K562 (cell line): Measurements from ENCODE around the gene HTR4. TPM values are rescaled to one million over a fixed set of nuclear protein-coding genes. Genes with fewer than 3 reads are reported as not detected.
A peak's percentile ranks its signal among the peaks of the same experiment; 100 is the strongest.

Experiments used
- C11orf30 ChIP-seq: fragments of 450-650 bp; IDR thresholded peaks from 2 replicates; pipeline ENCODE4 v1.6.1; 2016; ENCODE audit warnings: low read depth, mild to moderate bottlenecking
- ERF ChIP-seq: fragments of 450-650 bp; formaldehyde crosslinking; IDR thresholded peaks from 2 replicates; pipeline ENCODE4 v1.4.0; 2020; ENCODE audit warnings: mild to moderate bottlenecking, mixed read lengths
- MAFK ChIP-seq: IDR thresholded peaks from 2 replicates; pipeline ENCODE4 v1.6.1; 2011; ENCODE audit warnings: low read length, improper control_type of control experiment
- ZNF561 ChIP-seq: fragments of 450-650 bp; formaldehyde crosslinking; conservative IDR thresholded peaks from 2 replicates; pipeline ENCODE4 v1.4.0; 2020; ENCODE audit warnings: mild to moderate bottlenecking, moderate library complexity
- polyA plus RNA-seq, 8 experiments: library from polyadenylated mRNA; depleted of rRNA in 4 of 8; stranded (reverse) in 5 of 8; unstranded in 3 of 8; fragments of >200 nt; fragmentation: Nextera tagmentation in 2 of 8; fragmentation: Illumina TruSeq in 1 of 8; extraction: Ambion mirVana in 2 of 8; extraction: Trizol in 1 of 8; gene quantifications; 2 replicates each; pipeline versions ENCODE4 v1.2.1 to v1.2.3, GENCODE V29; 2011 to 2014; ENCODE audit warnings: inconsistent platforms in 1 of 8, missing spikeins in 1 of 8
- total RNA-seq, 7 experiments: library from RNA; depleted of rRNA in 6 of 7; stranded (reverse); fragments of >200 nt in 6 of 7; fragmentation: Illumina TruSeq in 2 of 7; extraction: Trizol in 2 of 7; gene quantifications; 2 replicates each; pipeline versions ENCODE4 v1.2.1 to v1.2.3, GENCODE V29; 2011 to 2021; ENCODE audit warnings: low replicate concordance in 1 of 7
- TF ChIP-seq, protein P1 (sequence below): fragments of 450-650 bp; formaldehyde crosslinking; conservative IDR thresholded peaks from 2 replicates; pipeline ENCODE4 v1.4.0; 2022; ENCODE audit warnings: mild to moderate bottlenecking, missing genetic modification characterization
- TF ChIP-seq, protein P2 (sequence below): fragments of 200-400 bp; formaldehyde crosslinking; IDR thresholded peaks from 2 replicates; pipeline ENCODE4 v1.6.1; 2017; ENCODE audit warnings: mild to moderate bottlenecking, low read depth, low read length, moderate library complexity
- TF ChIP-seq, protein P3 (sequence below): sonication (generic); formaldehyde crosslinking; IDR thresholded peaks from 2 replicates; pipeline ENCODE4 v1.8.1; 2023; ENCODE audit warnings: mild to moderate bottlenecking, missing genetic modification reagents

HTR4 gene
- total and polyA plus RNA-seq, 9 of the 15 experiments (the other 6 are each of a cell fraction or from before 2014, with no cell fraction given) = 0.13 TPM; not detected in 8

DNA sequence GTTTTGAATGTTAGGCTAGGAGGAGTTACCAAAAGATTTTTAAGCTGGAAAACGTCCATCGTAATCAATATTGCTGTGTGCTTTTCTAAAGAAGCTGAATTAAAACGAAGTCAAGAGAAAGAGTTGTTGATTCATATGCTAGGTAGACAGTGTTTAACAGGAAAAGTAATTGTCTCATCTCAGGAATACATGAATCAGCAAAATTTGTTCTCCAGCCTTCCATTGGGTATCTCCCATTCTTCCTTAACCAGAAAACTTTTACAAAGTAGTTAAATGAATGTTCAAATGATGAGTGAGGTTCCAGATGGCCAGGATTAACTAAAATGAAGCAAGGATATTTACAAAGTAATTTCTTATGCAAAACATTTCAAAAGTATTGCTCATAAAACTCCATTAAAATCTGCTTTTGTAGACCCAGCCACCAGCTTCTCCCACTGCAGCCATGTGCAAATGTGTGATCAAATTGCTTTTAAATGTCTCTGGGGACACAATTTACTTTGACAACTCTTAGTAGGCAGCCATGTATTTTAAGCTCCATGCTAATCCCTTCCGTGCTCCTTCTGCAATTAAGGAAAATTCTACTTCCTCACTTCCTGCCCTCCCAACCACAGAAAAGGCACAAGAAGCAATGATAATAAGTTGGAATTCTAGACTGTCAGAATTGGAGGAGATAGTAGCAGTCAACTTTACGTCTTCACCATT is 121.2 kb downstream of the HTR4 start (continued):
- TF ChIP-seq, protein P1, sequence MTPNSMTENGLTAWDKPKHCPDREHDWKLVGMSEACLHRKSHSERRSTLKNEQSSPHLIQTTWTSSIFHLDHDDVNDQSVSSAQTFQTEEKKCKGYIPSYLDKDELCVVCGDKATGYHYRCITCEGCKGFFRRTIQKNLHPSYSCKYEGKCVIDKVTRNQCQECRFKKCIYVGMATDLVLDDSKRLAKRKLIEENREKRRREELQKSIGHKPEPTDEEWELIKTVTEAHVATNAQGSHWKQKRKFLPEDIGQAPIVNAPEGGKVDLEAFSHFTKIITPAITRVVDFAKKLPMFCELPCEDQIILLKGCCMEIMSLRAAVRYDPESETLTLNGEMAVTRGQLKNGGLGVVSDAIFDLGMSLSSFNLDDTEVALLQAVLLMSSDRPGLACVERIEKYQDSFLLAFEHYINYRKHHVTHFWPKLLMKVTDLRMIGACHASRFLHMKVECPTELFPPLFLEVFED (CRISPR knock-in tag) = no peak
- TF ChIP-seq, protein P2, sequence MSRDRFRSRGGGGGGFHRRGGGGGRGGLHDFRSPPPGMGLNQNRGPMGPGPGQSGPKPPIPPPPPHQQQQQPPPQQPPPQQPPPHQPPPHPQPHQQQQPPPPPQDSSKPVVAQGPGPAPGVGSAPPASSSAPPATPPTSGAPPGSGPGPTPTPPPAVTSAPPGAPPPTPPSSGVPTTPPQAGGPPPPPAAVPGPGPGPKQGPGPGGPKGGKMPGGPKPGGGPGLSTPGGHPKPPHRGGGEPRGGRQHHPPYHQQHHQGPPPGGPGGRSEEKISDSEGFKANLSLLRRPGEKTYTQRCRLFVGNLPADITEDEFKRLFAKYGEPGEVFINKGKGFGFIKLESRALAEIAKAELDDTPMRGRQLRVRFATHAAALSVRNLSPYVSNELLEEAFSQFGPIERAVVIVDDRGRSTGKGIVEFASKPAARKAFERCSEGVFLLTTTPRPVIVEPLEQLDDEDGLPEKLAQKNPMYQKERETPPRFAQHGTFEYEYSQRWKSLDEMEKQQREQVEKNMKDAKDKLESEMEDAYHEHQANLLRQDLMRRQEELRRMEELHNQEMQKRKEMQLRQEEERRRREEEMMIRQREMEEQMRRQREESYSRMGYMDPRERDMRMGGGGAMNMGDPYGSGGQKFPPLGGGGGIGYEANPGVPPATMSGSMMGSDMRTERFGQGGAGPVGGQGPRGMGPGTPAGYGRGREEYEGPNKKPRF = no peak
- TF ChIP-seq MAFK (peak; percentile 64), ZNF561 (CRISPR knock-in tag) (no peak), ERF (CRISPR knock-in tag) (no peak), C11orf30 (peak; percentile 73)
- TF ChIP-seq, protein P3, sequence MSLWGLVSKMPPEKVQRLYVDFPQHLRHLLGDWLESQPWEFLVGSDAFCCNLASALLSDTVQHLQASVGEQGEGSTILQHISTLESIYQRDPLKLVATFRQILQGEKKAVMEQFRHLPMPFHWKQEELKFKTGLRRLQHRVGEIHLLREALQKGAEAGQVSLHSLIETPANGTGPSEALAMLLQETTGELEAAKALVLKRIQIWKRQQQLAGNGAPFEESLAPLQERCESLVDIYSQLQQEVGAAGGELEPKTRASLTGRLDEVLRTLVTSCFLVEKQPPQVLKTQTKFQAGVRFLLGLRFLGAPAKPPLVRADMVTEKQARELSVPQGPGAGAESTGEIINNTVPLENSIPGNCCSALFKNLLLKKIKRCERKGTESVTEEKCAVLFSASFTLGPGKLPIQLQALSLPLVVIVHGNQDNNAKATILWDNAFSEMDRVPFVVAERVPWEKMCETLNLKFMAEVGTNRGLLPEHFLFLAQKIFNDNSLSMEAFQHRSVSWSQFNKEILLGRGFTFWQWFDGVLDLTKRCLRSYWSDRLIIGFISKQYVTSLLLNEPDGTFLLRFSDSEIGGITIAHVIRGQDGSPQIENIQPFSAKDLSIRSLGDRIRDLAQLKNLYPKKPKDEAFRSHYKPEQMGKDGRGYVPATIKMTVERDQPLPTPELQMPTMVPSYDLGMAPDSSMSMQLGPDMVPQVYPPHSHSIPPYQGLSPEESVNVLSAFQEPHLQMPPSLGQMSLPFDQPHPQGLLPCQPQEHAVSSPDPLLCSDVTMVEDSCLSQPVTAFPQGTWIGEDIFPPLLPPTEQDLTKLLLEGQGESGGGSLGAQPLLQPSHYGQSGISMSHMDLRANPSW (CRISPR knock-in tag) = no peak
